MM.1S (cell line): ENCODE results near the gene KRT13.

Experiments
- EZH2 ChIP-seq: fragments of 300-600 bp; sonication (generic); optimal IDR thresholded peaks from 2 replicates; pipeline ENCODE3; 2017; ENCODE audit warnings: low read depth, mild to moderate bottlenecking, antibody characterized with exemption, low read length, mixed read lengths
- EZH2phosphoT487 ChIP-seq: fragments of 300-600 bp; sonication (generic); IDR thresholded peaks from 2 replicates; pipeline ENCODE4 v1.6.1; 2018; ENCODE audit warnings: antibody characterized with exemption, low read length
- TF ChIP-seq, protein P1 (sequence below): fragments of 300-600 bp; sonication (generic); IDR thresholded peaks from 2 replicates; pipeline ENCODE4 v1.5.1; 2016; ENCODE audit warnings: antibody characterized with exemption, low read length, mixed read lengths

DNA sequence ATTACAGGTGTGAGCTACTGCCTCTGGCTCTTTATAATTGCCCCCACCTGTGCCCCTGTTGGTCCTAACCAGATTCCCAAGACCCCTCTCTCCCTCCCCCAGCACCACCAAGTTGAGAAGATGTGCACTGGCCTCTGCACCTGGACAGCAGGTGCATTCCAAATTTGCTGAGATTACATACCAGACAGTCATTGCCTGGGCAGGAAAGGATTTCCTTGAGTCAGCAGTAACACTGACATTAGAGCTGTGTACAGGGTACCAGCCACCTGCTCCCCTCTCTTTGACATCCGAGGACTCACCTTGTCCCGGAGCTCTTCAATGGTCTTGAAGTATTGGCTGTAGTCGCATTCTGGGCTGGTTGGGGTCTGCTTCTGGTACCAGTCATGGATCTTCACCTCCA is 12.6 kb upstream of the KRT13 start:
- TF ChIP-seq EZH2phosphoT487 (no peak), EZH2 (no peak)
- TF ChIP-seq, protein P1, sequence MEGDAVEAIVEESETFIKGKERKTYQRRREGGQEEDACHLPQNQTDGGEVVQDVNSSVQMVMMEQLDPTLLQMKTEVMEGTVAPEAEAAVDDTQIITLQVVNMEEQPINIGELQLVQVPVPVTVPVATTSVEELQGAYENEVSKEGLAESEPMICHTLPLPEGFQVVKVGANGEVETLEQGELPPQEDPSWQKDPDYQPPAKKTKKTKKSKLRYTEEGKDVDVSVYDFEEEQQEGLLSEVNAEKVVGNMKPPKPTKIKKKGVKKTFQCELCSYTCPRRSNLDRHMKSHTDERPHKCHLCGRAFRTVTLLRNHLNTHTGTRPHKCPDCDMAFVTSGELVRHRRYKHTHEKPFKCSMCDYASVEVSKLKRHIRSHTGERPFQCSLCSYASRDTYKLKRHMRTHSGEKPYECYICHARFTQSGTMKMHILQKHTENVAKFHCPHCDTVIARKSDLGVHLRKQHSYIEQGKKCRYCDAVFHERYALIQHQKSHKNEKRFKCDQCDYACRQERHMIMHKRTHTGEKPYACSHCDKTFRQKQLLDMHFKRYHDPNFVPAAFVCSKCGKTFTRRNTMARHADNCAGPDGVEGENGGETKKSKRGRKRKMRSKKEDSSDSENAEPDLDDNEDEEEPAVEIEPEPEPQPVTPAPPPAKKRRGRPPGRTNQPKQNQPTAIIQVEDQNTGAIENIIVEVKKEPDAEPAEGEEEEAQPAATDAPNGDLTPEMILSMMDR = no peak
